DMS53 (cell line): ENCODE data around the gene PUSL1.
A peak's percentile ranks its signal among the peaks of the same experiment; 100 is the strongest.

ENCODE experiments used
- DNase-seq: peaks from one replicate; lab custom pipeline; 2025; lab: John Stamatoyannopoulos, UW

Gene PUSL1, protein sequence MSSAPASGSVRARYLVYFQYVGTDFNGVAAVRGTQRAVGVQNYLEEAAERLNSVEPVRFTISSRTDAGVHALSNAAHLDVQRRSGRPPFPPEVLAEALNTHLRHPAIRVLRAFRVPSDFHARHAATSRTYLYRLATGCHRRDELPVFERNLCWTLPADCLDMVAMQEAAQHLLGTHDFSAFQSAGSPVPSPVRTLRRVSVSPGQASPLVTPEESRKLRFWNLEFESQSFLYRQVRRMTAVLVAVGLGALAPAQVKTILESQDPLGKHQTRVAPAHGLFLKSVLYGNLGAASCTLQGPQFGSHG

DNA sequence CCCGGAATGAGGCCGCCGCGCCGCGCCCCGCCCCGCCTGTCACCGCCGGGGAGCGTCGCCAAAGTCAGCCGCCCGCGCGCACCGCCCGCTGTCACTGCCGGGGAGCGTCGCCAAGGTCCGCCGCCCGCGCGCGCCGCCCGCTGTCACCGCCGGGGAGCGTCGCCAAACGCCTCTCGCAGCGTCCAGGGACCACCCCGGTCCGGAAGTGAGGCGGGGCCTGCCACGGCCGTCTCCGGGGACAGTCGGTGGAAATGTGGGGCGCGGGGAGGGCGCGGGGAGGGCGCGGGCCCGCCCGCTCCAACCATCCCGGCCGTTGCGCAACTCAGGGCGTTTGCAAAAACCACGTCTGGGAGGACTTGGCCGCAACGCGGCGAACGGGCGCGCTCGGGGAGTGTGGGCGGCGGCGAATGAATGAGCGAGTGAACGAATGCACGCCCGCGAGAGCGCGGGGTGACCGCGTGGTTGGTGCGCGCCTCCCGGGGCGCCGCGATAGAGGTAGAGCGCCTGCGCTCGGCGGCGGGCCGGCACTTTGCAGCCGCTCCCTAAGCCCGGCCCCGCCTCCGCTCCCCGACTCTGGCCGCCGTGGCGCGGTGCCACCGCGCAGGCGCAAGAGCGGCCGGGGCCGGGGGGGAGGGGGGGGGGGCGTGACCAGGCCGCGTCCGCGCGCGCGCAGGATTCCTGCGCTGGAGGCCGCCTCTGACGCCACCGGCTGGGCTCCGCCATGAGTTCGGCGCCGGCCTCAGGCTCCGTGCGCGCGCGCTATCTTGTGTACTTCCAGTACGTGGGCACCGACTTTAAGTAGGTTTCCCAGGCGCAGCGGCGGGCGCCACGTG lies at the start of gene PUSL1, which contains the start of gene ACAP3:
PUSL1 (plus strand) TSS at position 675 of the 833 bp plus-strand sequence; CDS start at position 722, 47 bp downstream.
ACAP3 (minus strand) TSS at position 8 of the 833 bp plus-strand sequence. CDS start 115 bp downstream, outside the sequence.
- peak; percentile 100 for DNase-seq

DNA sequence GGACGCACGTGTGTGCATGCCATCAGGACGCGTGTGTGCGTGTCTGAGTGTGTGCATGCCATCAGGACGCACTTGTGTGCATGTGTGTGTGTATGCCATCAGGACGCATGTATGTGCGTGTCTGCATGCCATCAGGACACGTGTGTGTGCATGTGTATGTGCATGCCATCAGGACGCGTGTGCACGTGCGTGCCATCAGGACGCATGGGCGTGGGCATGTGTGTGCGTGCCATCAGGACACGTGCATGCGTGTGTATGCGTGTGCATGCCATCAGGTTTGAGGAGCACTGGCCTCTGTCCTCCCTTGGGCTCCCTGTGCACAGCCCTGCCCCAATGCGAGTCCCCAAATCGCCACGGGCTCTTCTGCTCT lies 49.3 kb upstream of the PUSL1 start:
- DNase-seq: no peak

DNA sequence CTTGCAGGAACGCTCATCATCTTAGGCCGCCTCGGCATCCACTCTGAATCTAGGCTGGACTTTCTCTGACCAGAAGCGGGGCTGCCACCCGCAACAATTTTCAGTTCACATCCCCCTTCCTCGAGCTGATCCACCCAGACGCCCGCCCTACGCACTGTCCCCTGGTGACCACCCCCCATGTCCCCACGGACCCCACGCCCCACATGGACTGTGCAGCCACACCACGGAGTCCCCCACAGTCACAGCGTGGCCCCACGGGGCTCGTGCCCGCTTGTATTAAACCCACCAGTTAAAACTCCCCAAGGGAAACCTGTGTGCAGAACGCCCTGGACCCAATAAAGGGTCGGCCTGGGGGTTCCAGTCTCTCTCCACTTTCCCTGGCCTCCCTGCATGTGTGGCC lies 48.9 kb upstream of the PUSL1 start:
- no peak for DNase-seq

DNA sequence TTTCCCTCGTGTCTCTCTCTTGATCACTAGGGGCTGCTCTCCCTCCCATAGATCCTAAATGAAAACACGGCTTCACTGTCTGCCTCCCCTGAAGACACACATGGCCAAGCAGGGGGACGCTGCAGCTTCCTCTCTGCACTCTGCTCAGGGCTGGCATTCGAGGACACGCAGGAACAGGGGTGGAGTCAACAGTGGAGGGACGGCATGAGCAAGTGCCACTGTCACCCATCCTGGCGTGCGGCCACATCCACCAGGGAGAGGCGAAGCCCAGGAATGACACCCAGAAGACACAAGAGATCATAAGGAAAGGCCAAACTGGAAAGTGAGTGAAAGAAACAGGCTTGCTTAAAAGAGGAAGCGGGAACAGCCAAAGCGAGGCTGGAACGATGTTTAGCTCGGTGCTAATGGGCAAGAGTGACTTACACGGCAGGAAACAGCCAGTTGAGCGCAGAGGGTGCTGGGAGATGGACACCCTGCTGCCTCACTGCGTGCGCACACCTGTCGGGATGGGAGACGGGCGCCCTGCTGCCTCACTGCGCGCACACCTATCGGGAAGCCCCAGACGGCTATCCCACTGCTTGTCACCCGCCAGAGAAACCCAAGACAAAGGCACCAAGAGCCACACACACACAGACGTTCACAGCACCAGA lies 48.3 kb upstream of the PUSL1 start:
- DNase-seq: no peak

DNA sequence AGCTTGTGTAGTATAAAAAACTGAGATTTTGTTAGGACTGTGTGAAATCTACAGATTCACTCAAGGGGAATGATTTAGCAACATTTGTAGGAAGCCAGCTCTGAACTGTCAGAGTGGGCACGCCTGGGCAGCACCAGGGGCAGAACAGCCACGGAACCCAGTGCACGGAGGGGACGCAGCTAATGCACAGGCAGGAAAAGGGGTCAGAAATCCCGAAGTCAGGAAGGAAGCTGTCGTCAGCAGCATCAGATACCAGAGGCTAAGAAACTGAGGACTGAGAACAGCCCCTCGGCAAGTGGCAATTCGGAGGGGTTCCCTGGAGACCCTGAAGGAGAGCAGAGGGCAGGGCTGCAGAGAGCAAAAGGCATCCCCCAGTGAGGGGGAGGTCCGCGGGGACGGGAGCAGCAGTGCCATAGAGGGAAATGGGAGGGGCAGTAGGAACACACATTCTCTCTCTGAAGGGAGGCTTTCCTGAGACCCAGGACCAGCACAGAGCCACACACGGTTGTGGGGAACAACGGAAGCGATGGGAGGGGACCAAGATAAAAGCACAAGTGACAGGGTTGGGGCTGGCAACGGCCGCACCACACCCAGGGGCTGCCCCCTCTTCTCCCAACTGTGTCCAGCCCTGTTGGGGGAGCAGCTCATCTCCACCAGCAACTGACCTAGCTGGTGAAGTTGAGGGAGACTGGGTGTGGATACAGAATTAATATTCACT lies 47.4 kb upstream of the PUSL1 start:
- DNase-seq: no peak

DNA sequence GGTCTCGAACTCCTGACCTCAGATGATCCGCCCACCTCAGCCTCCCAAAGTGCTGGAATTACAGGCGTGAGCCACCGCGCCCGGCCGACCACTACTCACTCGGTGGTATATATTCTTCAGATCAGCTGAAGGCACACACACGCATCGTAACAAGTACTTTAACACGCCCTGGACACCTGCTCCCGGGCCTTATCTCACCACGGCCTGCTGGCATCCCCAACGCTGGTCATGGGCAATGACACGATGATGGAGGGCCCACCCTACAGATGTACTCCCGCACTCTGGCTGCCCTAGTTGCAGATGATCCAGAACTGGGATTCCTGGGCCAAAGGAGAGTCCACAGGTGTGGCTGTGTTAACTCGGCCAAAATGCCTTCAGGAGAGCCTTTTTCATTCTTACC lies 46.3 kb upstream of the PUSL1 start:
- no peak for DNase-seq

DNA sequence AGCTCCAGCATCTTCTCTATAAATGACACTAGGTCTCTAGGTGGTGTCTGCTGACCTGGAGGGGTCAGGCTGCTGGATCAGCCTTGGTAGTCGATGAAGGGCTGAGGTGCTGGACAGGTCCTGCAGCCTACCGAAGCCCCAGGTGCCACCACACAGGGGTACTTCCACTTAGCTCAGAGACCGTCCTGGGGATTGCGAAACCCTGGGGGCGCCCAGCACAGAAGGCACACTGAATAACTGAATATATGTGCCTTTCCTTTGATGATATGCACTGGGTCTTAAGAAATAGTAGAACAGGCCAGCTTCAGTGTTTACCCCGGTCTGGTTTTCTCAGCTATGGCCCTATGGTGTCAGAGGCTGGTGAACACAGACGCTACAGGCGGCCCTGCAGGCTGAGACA lies 45.6 kb upstream of the PUSL1 start:
- DNase-seq: no peak

DNA sequence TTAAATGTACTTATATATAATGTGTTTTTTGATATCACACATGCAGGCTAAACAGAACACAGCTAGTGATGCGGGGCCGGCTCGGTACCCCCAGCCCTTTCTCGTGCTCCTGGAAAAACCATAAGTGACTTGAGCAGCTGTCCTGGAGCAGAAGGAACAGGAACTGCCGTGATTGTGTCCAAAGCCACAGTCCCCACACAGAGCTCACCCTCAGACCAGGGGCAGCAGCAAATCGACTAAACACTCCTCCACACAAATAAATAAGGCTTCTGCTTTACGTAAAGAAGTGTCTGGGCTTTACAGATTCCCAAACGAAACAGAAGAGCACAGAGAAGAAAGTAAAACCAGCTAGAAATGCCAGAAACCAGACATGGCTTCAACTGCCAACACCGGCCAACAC lies 44.4 kb upstream of the PUSL1 start:
- DNase-seq: no peak

DNA sequence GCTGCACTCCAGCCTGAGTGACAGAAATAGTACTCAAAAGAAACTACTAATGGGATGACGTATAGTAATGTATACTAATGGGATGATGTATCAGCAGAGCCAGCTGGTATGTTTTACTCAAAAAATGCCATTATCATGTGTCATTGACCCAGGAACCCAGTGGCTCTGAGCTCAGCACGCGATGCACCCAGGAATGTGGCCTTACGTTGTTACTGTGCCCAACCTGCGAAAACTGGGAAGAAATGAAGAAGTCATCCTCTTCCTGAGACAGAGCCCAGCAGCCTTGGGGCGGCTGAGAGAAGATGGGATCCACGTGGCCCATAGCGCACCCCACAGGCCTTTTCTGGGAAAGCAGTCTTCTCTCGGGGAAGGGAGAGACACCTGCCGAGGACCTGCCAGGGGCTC lies 43.5 kb upstream of the PUSL1 start:
- peak; percentile 49 for DNase-seq

DNA sequence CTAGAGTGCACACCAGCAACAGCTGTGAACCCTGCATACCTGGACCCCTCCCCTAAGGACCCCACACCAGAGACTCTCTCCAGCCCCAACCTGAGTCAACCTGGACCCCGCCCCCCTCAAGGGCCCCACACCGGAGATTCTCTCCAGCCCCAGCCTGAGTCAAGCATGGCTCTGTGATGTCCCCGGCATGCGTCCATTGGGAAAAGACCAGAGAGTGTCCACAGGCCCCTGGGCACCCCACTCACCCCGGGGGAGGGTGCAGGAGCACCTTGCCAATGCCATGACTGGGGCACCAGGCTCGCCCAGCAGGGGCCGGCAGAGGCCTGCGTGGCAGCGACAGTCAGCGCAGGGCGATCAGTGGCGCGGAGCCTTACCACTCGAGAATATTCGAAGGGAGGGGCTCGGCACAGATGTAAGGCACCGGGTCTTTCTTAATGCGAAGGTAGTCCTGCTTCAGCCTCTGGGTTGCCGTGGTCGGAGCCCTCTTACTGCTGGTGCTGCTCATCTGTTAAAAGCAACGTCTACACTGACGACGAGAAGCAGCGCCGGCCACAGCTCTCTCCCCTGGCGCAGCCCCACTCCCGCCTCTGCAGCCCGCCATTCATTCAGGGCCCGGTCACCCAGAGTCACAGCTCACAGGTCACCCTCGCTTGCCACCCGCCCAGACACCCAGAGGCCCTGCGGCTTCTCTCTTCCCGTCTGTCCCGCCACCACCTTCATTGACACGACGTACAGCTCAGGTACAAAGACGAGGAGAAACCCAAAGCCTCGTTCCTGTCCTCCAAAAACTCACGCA lies 40.7 kb upstream of the PUSL1 start:
- DNase-seq: no peak

DNA sequence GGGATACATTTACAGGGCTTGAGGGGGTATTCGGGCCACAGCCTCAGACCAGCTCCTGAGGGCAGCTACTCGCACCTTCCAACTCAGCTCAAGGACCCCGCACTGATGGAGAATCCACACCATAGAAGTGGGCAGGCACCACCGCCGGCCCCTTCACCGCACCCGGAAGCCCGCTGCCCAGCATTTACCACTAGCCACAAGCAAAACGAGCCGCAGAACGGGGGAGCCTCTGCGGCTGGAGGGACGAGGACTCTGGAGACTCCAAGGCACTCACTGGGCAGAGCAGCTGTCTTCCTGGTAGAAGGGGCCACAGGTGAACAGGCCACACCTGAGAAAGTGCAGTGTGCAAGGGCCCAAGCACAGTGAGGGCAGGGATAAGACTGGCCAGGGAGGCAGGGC lies 40.1 kb upstream of the PUSL1 start:
- no peak for DNase-seq

DNA sequence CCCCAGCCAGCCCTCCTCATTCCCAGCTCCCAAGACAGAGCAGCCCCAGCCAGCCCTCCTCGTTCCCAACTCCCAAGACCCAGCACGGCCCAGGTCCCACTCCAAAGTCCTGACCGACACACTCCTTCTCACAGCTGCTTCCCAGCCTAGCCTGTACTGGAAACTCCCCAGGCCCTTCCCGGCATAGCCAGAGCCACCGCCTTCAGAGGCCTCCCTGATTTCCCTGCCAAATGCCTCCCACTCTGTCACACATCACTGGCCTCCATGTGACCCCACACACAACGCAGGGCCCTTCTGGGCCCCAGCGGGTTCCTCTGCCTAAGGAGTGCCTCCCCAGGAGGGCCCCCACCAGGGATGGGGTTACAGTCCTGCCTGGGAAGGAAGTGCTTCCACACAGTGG lies 37.6 kb upstream of the PUSL1 start:
- no peak for DNase-seq

DNA sequence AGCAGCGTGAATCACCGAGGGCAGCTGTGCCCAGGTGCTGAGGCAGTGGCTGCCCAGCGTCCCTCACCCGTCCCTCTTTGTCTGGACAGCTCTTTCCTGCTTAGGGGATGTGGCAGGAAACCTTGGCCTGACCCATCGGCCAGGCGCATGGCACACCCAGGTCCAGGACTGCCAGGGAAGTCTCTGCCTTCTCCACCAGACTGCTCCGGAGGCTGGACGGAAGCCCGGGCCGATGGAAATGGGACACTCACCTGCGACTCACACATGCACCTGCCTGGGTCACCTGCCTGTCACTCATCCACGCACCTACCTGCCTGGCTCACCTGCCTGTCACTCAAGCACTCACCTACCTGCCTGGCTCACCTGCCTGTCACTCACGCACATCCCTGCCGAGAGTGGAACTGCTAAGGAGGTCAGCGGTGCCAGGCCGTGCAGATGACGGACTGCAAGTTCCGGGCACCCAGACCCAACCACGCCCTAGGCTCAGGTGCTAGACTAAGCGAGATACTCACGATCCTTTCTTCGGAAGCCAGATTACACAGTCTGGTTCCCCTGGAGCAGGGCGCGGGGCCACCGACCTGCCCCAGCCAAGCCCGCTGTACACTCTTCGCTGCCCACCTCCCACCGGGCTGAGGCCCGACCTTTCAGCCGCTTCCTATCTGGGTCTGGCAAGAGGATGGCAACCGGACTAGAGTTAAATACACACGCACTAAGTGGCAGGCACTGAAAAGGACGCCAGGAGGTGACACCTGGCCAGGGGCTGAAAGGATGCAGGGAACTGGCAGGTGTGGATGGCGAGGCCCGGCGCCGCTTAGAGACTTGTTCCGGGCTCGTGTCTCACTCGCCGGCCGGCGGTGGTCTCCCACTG lies 35.8 kb upstream of the PUSL1 start:
- DNase-seq: peak; percentile 97

DNA sequence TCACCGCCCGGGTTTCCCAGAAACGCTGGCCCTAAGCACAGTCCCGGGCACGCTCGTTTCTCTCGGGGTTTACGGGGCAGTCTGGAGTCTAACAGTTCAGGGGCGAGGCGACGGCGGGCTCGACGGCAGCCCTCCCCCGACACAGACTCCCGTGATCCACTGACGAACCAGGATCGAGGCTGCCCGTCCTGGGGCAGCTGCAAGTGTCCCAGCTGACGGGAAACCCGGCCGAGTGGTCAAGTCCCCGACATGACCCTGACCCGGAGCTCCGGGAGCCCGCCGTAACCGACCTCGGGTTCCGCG lies 35.2 kb upstream of the PUSL1 start:
- DNase-seq: peak; percentile 65

DNA sequence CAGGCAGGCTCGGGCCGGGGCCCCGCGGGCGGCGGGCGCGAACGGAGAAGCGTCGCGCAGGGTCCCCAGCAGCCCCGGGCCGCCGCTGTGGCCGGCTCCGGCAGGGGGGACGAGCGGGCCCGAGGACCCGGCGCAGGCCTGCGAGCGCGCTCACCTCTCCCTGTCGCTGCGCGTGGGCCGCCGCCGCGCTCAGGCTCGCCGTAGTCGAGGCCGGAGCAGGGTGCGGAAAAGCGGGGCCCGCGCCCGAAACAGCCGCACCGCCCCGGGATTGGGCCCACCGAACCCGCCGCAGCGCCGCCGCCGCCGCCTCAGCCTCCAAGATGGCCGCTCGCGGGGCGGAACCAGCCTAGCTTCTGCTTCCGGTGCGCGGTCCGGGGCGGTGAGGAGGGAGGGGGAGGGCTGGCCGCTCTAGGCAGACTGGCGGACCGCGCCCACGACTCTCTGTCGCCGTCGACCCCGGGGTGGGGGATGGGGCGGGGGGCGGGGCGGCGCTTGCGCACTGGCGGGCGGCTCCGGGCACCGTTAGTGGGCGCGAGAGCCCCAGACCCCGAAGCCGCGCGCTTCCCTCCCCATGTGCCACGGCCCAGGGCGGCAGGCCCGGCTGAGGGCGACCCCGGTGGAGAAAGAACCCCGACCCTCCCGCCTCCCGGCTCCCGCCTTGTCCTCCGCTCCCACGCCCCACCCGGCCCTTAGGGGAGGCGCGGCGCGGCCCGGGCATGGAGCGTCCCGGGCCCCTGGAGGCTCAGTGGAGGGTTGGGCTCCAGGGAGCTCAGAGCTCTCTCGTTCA lies 34.7 kb upstream of the PUSL1 start, which contains the start of gene UBE2J2:
UBE2J2 (minus strand) TSS at position 343 of the 787 bp plus-strand sequence. CDS start 5,862 bp downstream, outside the sequence.
- DNase-seq: peak; percentile 95

DNA sequence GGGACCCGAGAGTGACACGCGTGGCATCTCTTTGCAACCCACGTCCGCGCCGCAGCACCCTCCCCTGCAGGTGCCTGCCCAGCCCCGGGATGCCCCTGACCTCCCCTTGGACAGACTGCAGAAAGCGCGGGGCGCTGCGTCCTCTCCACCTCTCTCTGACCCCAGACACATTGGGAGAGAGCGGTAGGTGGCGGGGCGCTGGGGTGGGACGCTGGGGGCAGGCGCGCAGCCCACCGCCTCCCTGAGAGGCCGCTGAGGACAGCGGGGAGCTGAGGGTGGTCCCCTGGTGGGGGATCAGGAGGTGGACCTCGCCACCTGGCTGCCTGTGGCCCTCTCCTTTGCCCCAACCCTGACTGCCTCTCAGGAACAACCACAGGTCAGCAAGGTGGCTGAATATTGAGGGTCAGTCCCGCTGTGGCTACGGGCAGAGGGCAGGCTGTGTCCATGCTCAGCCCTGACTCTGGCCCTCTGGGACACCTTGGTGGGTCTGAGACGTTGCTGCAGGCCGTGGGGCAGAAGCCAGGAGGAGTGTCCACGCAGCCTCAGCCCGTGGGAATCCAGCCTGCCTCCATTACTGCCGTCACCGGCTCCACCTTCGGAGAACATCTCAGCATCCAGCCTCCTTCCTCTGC lies 34.0 kb upstream of the PUSL1 start:
- DNase-seq: no peak

DNA sequence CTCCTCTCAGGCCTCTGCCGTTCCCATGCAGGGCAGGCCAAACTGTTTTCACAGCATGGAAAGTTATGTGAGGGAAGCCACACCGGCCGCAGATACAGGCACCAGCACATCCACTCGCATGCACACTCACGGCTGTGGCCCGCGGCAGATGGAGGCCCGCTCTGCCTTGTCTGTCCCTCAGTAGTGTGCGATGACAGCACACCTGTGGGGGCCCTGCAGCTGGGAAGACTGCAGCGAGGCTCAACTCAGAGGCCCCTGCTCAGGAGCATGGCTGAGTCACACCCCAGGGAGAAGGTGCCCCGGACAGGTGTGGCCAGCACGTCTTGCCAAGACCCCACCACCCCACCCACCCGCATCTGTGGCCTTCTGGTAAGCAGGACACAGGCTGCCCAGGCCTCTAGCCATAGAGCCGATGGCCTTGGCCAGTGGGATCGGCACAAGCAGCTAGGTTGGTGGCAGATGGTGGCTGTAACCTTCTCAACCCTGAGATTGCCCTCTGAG lies 33.4 kb upstream of the PUSL1 start:
- DNase-seq: no peak

DNA sequence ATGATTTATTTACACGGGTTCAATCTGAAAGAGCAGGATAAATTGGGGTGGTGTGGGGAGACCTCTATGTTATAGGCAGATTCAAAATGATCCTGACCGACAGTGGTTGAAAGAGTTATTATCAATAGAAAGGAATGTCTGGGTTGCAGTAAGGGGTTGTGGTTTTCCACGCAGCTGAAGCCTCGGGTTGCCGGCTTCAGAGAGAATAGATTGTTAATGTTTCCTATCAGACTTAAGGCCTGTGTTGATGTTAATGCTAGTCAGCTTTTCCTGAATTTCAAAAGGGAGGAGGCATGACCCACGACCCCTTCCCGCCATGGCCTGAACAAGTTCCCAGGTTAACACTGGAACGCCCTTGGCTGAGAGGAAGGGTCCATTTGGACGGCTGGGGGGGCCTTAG lies 32.6 kb upstream of the PUSL1 start:
- DNase-seq: no peak

DNA sequence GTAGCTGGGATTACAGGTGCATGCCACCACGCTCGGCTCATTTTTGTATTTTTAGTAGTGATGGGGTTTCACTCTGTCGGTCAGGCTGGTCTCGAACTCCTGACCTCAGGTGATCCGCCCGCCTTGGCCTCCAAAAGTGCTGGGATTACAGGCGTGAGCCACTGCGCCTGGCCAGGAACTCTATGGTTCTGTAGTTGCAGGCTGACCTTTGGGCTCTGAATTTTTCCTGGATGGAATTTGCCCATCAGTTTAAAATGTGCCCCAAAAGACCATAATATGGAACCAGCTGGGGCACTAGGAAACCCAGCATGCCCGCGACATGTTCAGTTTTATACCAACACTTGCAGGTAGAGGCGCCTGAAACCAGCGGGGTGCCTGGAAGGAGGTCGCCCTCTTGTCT lies 29.8 kb upstream of the PUSL1 start:
- no peak for DNase-seq
